MCF 10A (cell line): ENCODE results near the gene UGGT2. TPM values are rescaled to one million over a fixed set of nuclear protein-coding genes. Genes with fewer than 3 reads are reported as not detected.

Source experiments
- BruUV-seq: library from RNA; stranded (reverse); fragments of 400-500 nt; replicated peaks from 2 replicates; lab custom pipeline; 2021; lab: Mats Ljungman, UMichigan
- CTCF ChIA-PET: fragments of 300-600 bp; sonication (Branson Sonifier 250); formaldehyde crosslinking; extraction: SDS; loops from one replicate; lab custom pipeline; 2021; ENCODE audit warnings: antibody characterized with exemption, inconsistent platforms; lab: Yijun Ruan, JAX
- POLR2A ChIA-PET: fragments of 300-600, 350-650 bp; sonication (Branson Sonifier 250); formaldehyde crosslinking; extraction: SDS; loops from one replicate; lab custom pipeline; 2020; ENCODE audit warnings: antibody characterized with exemption, inconsistent platforms; lab: Yijun Ruan, JAX
- DNase-seq: peaks from one replicate; pipeline ENCODE4 v3.0.0-alpha.2; 2018; ENCODE audit not compliant: unreplicated experiment
- H3K27ac Mint-ChIP-seq: one replicate; pipeline ENCODE4 v1.8.0; 2022; ENCODE audit warnings: mild to moderate bottlenecking, low read depth, mixed read lengths; ENCODE audit not compliant: unreplicated experiment
- H3K27me3 Mint-ChIP-seq: one replicate; pipeline ENCODE4 v1.8.0; 2022; ENCODE audit warnings: mixed read lengths; ENCODE audit not compliant: insufficient read depth, unreplicated experiment
- H3K36me3 Mint-ChIP-seq: one replicate; pipeline ENCODE4 v1.8.0; 2022; ENCODE audit warnings: mild to moderate bottlenecking, moderate library complexity, mixed read lengths; ENCODE audit not compliant: insufficient read depth, unreplicated experiment
- H3K4me1 Mint-ChIP-seq: one replicate; pipeline ENCODE4 v1.8.0; 2022; ENCODE audit warnings: mixed read lengths; ENCODE audit not compliant: insufficient read depth, unreplicated experiment
- H3K4me3 Mint-ChIP-seq: one replicate; pipeline ENCODE4 v1.8.0; 2022; ENCODE audit warnings: mild to moderate bottlenecking, moderate library complexity, mixed read lengths; ENCODE audit not compliant: unreplicated experiment
- H3K9me3 Mint-ChIP-seq: one replicate; pipeline ENCODE4 v1.8.0; 2022; ENCODE audit warnings: mixed read lengths; ENCODE audit not compliant: unreplicated experiment
- intact Hi-C: fragments of 100-400 bp; cut with micrococcal nuclease; formaldehyde crosslinking; loops from 2 replicates; pipeline ENCODE4 v1.14.1; 2022
- total RNA-seq: library from RNA; stranded (reverse); gene quantifications from 2 replicates; pipeline ENCODE4 v1.2.3, GENCODE V29; 2022
- TF ChIP-seq, protein P1 (sequence below): fragments of 200-600 bp; IDR thresholded peaks from one replicate; pipeline ENCODE4 v1.8.0; 2022; ENCODE audit warnings: antibody characterized with exemption, mild to moderate bottlenecking; ENCODE audit not compliant: unreplicated experiment

Gene UGGT2
- total RNA-seq, 1 experiment from 2014 or later: 54.0 TPM

DNA sequence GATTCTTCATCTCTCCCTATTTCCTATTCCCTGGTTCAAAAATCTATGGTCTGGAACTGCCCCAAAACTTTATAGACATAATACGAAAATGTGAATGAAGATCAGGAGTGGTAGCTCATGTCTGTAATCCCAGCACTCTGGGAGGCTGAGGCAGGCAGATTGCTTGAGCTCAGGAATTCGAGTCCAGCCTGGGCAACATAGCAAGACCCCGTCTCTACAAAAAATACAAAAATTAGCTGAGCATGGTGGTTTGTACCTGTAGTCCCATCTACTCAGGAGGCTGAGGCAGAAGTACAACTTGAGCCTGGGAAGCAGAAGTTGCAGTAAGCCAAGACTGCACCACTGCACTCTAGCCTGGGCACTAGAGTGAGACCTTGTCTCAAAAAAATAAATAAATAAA, 35.1 kb downstream of the UGGT2 start:
- no peak for DNase-seq
- H3K27me3 Mint-ChIP-seq: no peaks in the 10 kb centered on the region
- intact Hi-C loops: no loop called here
- no TSS peak for BruUV-seq
- H3K4me3 Mint-ChIP-seq: no peak overlapping the region
- H3K9me3 Mint-ChIP-seq: no peaks in the 10 kb centered on the region
- peaks cover 19% of the 10 kb centered on the region for H3K36me3 Mint-ChIP-seq
- ChIA-PET CTCF (interaction anchor here (0.7 to 6.6 kb wide), 6 partner anchors 10 to 940 kb away, joined by 3 to 135 read pairs (median 6); no protein-coding TSS in a partner anchor), POLR2A (interaction anchor here (0.7 kb wide), 2 partner anchors 34 to 106 kb away, joined by 3 to 4 read pairs; no protein-coding TSS in a partner anchor)
- H3K27ac Mint-ChIP-seq: no peak overlapping the region
- TF ChIP-seq, protein P1, sequence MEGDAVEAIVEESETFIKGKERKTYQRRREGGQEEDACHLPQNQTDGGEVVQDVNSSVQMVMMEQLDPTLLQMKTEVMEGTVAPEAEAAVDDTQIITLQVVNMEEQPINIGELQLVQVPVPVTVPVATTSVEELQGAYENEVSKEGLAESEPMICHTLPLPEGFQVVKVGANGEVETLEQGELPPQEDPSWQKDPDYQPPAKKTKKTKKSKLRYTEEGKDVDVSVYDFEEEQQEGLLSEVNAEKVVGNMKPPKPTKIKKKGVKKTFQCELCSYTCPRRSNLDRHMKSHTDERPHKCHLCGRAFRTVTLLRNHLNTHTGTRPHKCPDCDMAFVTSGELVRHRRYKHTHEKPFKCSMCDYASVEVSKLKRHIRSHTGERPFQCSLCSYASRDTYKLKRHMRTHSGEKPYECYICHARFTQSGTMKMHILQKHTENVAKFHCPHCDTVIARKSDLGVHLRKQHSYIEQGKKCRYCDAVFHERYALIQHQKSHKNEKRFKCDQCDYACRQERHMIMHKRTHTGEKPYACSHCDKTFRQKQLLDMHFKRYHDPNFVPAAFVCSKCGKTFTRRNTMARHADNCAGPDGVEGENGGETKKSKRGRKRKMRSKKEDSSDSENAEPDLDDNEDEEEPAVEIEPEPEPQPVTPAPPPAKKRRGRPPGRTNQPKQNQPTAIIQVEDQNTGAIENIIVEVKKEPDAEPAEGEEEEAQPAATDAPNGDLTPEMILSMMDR: no peak
- no peaks in the 10 kb centered on the region for H3K4me1 Mint-ChIP-seq

DNA sequence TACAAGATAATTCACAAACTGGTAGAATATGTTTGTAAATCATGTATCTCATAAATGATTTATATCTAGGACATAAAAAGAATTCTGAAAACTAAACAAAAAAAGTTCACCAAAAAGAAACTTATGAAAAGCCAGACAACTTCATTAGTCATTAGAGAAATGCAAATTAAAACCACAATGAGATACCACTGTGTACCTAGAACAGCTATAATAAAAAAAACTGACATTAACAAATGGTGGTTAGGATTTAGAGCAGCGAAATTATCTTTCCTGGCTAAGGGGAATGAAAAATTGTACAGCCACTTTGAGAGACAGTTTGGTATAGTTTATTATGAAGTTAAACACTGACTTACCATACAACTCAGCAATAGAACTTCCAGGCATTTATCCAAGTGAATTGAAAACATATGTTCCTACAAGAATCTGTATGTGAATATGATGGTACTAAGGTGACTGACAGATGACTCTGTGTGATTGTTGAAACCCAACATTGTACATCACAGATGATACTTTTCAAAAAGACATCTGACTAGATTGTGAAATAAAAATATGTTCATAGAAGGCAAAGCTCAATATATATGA, 41.8 kb downstream of the UGGT2 start:
- no TSS peak for BruUV-seq
- Mint-ChIP-seq H3K36me3 (peaks cover 35% of the 10 kb centered on the region), H3K27ac (no peak overlapping the region), H3K27me3 (no peaks in the 10 kb centered on the region), H3K4me3 (no peak overlapping the region), H3K4me1 (no peaks in the 10 kb centered on the region), H3K9me3 (peaks cover 14% of the 10 kb centered on the region)
- TF ChIP-seq, protein P1: no peak
- CTCF ChIA-PET: interaction anchor here (0.6 to 0.8 kb wide), 2 partner anchors 9 to 11 kb away, joined by 3 to 5 read pairs; no protein-coding TSS in a partner anchor
- intact Hi-C loops: no loop called here
- no peak for DNase-seq
- POLR2A ChIA-PET: interaction anchor here (1.4 kb wide), 1 partner anchor 41 kb away, joined by 3 read pairs; no protein-coding TSS in a partner anchor

DNA sequence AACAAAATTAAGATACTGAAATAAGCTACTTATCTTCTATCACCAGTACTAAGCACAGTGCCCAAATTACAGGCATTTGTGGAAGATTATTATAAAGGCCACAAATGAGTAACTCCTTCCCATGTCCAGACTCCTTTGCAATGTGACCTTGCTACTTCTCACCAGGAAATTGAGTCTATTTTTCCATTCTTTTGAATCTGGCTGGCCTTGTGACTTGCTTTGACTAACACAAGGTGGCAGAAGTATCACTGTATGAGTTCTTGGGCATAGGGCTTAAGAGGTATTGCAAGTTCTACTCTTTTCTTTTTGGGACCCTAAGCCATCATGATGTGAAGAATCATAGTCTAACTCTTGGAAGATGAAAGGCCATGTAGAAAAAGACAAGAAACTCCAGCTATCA, 49.9 kb downstream of the UGGT2 start:
- POLR2A ChIA-PET: no interaction called here
- Mint-ChIP-seq H3K27me3 (no peaks in the 10 kb centered on the region), H3K36me3 (peaks cover 12% of the 10 kb centered on the region), H3K4me3 (no peak overlapping the region), H3K9me3 (peaks cover 14% of the 10 kb centered on the region), H3K4me1 (no peaks in the 10 kb centered on the region), H3K27ac (no peak overlapping the region)
- BruUV-seq: no TSS peak
- TF ChIP-seq, protein P1: no peak
- CTCF ChIA-PET: interaction anchor here (0.6 to 2.3 kb wide), 7 partner anchors 16 to 1016 kb away, joined by 3 to 13 read pairs (median 3); no protein-coding TSS in a partner anchor
- intact Hi-C loops: no loop called here
- peak; percentile 27 for DNase-seq

DNA sequence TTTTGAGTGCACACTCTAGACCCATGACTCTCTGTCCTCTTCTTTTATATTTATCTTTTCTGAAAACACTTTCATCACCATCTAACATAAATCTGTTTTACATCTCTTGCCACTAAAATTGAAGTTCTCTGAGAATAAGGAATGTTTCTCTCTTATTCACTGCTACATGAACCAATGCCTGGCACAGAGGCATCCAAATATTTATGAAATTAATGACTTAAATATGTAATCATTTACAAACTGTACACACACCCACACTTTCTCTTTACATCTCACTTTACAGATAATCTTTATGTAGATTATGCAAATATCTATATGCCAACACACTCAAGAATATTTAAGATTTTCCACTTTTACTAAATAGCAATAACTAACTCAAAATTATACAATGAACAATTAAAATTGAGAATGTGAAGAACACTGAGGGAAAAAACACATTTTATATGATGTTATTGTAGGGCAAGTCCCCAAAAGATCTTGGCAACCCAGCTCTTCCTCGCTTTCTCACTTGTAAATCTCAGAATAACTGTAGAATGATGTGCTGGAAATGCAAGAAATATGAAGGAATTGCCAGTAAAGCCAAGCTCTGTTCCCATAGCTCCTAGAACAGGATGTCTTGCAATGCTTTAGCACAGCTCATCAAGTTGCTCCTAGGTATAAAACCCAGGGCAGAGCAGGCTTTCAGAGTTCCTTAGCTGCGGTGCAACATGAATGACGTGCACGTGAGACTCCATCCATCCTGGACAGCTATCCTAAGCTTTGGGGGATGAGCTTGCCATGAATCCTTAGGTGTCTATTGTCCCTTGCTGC, 50.7 kb downstream of the UGGT2 start:
- BruUV-seq: no TSS peak
- intact Hi-C loops: no loop called here
- no peaks in the 10 kb centered on the region for H3K4me1 Mint-ChIP-seq
- H3K36me3 Mint-ChIP-seq: peaks cover 7% of the 10 kb centered on the region
- H3K9me3 Mint-ChIP-seq: peaks cover 7% of the 10 kb centered on the region
- H3K4me3 Mint-ChIP-seq: no peak overlapping the region
- H3K27ac Mint-ChIP-seq: no peak overlapping the region
- no peaks in the 10 kb centered on the region for H3K27me3 Mint-ChIP-seq
- no peak for DNase-seq
- ChIA-PET CTCF (interaction anchor here (0.5 to 2.3 kb wide), 5 partner anchors 75 to 1035 kb away, joined by 3 to 13 read pairs (median 3); no protein-coding TSS in a partner anchor), POLR2A (no interaction called here)
- TF ChIP-seq, protein P1: no peak
